Smooth muscle cell of the pulmonary artery (primary cell): ENCODE results near the gene MAN1A2. TPM values are rescaled to one million over a fixed set of nuclear protein-coding genes. Genes with fewer than 3 reads are reported as not detected.

ENCODE experiments used
- total RNA-seq: library from RNA; depleted of rRNA; stranded (reverse); fragments of >200 nt; gene quantifications from 2 replicates; pipeline ENCODE4 v1.2.3, GENCODE V29; 2014

The MAN1A2 gene
- 56.4 and 57.6 TPM in 2 replicates for total RNA-seq

DNA sequence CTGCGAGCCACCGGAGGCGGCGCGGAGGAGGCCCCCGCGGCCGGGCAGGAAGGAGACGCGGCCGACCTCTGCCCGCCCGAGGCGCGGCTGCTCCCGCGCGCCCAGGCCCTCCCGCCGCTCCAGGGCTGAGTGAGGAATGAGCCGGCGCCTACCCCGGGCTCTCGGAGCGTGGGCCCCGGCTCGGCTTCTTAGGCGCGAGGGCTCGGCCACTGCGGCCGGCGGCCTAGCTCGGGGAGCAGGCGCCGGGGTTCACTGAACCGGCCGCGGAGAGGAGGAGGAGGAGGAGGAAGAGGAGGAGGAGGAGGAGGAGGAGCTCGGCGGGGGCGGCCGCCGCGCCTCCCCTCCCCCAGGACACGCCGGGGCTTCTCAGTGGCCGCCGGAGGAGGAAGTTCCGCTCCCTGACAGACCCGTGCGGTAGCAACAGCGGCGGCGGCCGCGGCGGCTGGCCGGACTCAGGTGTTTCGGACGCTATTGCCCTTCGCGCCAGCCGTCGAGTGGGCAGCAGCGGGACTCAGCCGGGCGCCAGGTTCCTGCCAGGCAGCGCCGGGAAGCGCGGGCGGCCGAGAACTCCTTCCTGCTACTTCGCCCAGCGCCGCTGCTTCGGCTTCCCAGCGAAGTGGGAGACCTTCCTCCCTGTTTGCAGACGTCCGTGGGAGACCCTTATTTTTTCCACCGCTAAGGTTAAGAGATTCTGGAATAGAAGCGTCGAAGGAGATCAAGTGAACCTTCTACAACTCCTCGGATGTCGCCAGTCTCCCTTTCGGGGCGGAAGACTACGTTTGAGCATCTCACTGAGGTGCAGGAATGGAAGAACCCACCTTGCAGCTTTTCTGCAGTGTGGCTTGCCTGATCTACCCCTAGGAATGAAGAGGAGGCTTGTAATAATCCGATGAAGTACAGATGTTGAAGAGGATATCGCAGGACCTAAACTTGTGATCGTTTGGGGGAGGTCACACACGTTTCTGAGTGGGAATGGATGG, at the start of gene MAN1A2:
Gene MAN1A2, plus strand, starts transcription at position 404 of the 980 bp plus-strand sequence. CDS start 735 bp downstream, outside the sequence.

Other genes starting within 250 kb of the MAN1A2 start
- 1.9 and 3.3 TPM in 2 replicates for gene TRIM45, start 245.7 kb upstream of the MAN1A2 start, total RNA-seq
- gene VTCN1, start 156.5 kb upstream of the MAN1A2 start, total RNA-seq: not detected in 2 replicates
- gene TENT5C, start 238.6 kb downstream of the MAN1A2 start, total RNA-seq: 1.5 and 4.5 TPM in 2 replicates